ENCODE data around the gene C1QA.

Gene C1QA, protein sequence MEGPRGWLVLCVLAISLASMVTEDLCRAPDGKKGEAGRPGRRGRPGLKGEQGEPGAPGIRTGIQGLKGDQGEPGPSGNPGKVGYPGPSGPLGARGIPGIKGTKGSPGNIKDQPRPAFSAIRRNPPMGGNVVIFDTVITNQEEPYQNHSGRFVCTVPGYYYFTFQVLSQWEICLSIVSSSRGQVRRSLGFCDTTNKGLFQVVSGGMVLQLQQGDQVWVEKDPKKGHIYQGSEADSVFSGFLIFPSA

DNA sequence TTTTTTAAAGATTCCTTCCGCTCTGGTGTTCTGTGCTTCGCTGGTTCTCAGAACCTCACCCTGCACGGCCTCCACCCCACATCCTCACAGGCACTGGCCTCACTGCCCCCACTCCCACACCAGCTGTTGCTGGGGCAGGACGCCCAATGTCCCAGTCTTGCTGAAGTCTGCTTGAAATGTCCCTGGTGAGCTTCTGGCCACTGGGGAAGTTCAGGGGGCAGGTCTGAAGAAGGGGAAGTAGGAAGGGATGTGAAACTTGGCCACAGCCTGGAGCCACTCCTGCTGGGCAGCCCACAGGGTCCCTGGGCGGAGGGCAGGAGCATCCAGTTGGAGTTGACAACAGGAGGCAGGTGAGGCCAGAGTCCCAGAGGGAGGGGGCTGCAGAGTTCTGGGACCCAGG is at the start of gene C1QA:
Gene C1QA (plus strand): TSS at position 276 of the 400 bp plus-strand sequence. CDS start 989 bp downstream, outside the sequence.
- DNase-seq (ENCODE audit: low spot score) = no peak

DNA sequence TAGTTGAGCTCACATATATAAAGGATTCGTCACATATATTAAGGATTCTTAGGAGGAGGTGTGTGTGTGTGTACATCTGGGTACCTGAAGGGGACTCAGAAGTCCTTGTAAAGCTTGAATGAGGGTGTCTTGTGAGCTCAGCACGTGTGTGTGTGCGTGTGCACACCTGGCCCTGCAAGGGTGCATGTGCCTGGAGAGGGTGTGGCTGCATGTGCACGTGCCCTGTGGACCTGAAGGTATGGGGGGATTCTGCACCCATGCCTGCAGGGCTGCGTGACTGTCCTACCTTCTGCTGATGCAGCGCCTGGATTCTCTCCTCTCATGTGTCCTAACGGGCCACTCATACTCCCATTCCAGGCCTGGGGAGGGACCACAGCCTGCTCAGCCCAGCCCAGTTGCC is 49.2 kb upstream of the C1QA start:
- no peak for DNase-seq (ENCODE audit: low spot score)

DNA sequence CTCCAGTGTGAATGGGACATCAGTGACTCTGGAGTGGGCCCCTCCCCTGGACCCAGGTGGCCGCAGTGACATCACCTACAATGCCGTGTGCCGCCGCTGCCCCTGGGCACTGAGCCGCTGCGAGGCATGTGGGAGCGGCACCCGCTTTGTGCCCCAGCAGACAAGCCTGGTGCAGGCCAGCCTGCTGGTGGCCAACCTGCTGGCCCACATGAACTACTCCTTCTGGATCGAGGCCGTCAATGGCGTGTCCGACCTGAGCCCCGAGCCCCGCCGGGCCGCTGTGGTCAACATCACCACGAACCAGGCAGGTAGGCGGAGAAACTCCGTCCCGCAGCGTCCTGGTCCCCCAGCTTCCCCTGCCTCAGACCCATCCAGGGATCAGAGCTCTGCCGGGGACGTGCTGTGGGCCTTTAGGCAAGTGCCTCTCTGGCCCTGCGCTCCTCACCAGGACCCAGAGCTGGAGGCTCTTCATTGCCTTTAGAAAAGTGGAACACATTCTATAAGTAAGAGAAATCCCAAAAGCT is 47.5 kb upstream of the C1QA start:
- no peak for DNase-seq (ENCODE audit: low spot score)

DNA sequence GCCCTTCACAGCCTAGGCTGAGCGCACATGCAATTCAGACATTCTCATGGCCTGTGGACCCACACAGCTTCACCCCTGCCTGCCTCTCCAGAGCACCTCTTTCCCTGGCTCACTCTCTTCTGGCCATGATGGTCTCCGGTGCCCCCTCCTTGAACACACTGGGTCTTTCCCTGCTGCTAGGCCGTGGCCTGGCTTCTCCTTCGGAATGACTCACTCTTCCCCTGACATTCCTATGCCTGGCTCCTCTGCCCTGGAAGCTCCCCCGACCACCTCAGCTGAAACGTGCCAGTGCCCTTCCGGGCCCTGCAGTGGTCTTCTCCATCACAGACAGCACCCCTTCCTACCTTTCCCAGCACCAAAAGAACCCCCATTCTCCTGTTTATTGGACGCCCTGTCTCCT is 44.9 kb upstream of the C1QA start:
- DNase-seq (ENCODE audit: low spot score) = no peak

DNA sequence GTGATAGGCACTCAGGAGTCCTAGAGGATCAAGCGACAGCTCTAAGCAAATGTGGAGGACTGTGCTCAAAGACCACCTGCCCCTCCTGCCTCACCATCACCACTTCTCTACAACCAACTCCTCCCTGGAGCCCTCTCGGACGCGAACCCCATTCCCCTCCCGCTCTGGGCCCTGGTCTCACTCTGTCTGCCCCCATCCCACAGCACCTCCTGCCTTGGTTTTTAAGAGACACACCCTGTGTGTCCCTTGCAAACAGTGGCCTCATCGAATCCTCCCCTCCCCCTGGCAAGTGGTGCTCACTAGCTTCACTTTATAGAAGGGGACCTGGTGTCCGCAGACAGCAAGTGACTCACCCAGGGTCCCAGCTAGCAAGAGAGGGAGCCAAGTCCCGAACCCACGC is 44.4 kb upstream of the C1QA start:
- DNase-seq (ENCODE audit: low spot score) = no peak

DNA sequence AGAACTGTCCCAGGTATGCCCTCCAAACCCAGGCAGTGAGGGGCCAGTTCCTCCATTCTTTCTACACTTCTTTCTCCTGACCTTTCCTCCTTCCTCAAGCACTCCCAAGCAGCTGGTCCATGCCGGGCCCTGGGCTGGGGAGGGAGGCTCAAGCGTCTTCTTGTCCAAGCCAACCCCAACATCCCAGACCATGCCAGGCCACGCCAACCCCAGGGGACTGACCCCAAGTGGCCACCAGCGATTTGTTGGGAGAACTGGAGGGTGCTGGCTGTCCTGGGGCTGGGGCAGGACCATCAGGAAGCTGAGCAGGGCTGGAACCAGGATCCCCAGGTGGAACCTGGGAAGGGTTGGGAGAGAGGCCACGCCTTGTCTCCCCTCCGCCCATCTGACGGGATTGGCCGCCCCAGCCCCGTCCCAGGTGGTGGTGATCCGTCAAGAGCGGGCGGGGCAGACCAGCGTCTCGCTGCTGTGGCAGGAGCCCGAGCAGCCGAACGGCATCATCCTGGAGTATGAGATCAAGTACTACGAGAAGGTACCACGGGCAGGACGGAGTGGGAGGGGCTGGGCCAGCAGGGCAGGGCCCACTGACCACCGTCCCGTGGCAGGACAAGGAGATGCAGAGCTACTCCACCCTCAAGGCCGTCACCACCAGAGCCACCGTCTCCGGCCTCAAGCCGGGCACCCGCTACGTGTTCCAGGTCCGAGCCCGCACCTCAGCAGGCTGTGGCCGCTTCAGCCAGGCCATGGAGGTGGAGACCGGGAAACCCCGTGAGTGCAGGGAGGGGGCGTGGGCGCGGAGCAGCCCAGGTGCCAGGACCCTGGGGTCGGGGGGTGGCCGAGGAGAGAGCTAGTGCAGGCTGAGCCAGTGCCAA is 43.3 kb upstream of the C1QA start:
- DNase-seq (ENCODE audit: low spot score) = no peak

DNA sequence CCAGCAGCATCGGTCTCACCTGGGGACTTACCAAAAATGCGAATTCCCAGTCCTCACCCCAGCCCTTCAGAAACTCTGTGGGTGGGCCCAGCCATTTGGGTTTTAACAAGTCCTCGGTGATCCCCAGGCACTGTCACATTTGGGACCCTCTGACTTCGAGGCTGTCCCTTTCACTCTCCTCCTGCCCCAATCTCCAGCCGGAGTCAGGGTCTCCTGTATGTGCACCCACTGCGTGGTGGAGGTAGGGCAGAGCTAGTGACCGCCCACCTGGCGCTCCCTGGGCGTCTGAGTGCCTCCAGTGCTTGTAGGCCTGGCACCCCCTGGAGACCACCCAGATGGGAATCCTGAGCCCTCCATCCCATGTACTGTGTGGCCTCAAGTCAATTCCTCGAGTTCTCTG is 42.0 kb upstream of the C1QA start:
- DNase-seq (ENCODE audit: low spot score) = no peak

DNA sequence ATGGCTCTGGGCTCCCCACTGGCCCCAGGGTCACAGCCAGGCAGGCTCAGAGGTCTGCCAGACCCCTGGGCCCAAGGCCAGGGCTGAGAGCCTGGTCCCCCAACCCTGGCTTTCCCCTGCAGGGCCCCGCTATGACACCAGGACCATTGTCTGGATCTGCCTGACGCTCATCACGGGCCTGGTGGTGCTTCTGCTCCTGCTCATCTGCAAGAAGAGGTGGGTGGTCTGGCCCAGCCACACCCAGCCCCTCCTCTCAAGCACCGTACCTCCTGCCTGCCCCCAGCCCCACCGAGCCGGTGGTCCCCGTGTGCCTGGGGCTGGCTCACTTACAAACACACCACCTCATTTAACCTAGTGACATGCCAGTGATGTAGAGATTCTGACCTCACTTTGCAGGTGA is 41.3 kb upstream of the C1QA start:
- no peak for DNase-seq (ENCODE audit: low spot score)

DNA sequence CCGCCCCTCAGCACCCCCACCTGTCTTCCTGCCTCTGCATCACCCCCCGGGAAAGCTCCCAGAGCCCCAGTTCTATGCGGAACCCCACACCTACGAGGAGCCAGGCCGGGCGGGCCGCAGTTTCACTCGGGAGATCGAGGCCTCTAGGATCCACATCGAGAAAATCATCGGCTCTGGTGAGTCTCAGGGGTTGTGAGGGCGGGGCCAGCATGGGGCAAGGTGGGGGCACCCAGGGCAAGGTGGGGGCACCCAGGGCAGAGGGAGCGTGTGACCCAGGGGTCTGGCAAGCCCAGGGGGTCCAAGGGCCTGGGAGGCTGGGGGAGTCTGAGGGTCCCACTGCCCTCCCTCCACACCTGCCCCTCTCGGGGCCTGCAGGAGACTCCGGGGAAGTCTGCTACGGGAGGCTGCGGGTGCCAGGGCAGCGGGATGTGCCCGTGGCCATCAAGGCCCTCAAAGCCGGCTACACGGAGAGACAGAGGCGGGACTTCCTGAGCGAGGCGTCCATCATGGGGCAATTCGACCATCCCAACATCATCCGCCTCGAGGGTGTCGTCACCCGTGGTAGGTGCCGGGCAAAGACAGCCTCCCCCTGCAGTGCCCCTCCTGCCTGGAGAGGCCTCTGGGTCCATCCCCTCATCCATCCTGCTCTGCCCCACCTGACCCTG is 39.0 kb upstream of the C1QA start:
- no peak for DNase-seq (ENCODE audit: low spot score)

DNA sequence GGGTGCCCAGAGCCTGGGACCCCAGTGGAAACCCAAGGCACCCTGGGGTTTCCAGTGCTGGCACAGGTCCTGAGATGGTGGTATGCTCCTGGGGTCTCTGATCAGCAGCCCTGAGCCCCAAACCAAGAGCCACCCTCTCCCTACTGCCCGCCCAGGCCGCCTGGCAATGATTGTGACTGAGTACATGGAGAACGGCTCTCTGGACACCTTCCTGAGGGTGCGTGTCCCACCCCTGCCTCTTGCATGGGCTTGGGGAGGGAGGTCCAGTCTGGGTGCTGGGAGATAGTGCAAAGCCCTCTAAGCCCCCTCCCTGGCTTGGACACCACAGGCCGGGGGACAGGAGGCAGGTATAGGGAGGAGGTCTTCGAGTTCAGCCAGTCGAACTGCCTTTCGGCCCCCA is 38.4 kb upstream of the C1QA start:
- DNase-seq (ENCODE audit: low spot score) = no peak

DNA sequence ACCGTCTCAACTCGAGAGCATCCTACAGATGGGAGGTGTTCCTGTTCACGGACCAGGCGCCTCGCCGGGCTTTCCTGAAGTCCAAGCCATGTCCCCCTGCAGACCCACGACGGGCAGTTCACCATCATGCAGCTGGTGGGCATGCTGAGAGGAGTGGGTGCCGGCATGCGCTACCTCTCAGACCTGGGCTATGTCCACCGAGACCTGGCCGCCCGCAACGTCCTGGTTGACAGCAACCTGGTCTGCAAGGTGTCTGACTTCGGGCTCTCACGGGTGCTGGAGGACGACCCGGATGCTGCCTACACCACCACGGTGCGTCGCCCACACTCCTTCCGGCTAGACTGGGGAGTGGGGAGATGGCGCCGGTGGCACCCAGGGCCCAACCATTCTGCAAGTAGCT is 37.7 kb upstream of the C1QA start:
- no peak for DNase-seq (ENCODE audit: low spot score)

DNA sequence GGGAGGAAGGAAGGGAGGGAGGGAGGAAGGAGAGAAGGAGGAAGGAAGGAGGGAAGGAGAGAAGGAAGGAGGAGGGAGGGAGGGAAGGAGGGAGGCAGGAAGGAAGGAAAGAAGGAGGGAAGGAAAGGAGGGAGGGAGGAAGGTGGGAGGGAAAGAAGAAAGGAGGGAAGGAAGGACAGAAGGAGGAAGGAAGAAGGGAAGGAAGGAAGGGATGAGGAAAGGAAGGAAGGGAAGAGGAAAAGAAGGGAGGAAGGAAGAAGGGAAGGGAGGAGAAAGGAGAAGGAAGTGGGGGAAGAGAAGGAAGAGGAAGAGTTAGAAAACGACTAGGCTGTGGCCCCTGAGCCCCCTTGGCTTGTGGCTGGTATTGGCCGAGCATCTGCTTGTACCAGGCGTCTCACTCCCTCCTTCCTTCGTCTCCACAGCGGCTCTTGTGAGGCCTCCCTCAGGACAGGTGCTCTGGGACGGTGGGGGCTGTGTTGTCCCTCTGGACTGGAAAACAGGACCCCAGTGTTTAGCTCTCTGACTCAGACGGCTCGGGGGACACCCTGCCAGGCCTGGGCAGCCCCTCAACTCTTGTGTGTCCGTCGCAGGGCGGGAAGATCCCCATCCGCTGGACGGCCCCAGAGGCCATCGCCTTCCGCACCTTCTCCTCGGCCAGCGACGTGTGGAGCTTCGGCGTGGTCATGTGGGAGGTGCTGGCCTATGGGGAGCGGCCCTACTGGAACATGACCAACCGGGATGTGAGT is 36.2 kb upstream of the C1QA start:
- no peak for DNase-seq (ENCODE audit: low spot score)

DNA sequence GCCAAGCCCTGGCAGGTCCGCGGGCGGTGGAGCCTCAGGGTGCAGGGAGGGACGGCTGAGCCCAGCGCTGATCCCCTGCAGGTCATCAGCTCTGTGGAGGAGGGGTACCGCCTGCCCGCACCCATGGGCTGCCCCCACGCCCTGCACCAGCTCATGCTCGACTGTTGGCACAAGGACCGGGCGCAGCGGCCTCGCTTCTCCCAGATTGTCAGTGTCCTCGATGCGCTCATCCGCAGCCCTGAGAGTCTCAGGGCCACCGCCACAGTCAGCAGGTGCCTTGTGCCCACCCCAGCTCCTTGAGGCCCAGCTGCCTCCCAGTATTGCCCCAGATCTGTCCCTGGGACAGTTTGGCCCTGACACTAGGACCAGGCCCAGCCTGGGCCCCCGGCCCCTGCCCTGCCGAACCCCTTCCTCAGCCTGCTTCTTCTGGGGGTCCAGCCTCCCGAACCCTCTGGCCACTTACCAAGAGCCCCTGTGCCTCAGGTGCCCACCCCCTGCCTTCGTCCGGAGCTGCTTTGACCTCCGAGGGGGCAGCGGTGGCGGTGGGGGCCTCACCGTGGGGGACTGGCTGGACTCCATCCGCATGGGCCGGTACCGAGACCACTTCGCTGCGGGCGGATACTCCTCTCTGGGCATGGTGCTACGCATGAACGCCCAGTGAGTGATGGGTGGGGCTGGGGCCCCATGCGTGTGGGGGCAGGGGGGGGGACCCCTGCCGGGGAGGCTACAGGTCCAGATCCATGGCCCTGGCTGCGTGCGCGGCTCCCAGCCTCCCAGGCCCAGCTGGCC is 35.4 kb upstream of the C1QA start:
- DNase-seq (ENCODE audit: low spot score) = no peak

DNA sequence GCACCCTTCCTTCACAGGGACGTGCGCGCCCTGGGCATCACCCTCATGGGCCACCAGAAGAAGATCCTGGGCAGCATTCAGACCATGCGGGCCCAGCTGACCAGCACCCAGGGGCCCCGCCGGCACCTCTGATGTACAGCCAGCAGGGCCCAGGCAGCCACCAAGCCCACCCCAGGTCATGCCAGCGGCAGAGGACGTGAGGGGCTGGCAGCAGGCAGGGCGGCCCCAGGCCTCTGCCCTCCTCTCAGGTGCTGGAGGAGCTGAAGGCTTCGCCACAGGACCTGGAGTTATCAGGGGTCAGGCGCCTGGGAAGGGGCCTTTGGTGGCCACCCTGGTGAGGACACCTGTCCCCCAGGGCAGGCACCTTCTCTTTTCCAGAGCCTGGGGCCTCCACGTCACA is 34.8 kb upstream of the C1QA start:
- DNase-seq (ENCODE audit: low spot score) = no peak

DNA sequence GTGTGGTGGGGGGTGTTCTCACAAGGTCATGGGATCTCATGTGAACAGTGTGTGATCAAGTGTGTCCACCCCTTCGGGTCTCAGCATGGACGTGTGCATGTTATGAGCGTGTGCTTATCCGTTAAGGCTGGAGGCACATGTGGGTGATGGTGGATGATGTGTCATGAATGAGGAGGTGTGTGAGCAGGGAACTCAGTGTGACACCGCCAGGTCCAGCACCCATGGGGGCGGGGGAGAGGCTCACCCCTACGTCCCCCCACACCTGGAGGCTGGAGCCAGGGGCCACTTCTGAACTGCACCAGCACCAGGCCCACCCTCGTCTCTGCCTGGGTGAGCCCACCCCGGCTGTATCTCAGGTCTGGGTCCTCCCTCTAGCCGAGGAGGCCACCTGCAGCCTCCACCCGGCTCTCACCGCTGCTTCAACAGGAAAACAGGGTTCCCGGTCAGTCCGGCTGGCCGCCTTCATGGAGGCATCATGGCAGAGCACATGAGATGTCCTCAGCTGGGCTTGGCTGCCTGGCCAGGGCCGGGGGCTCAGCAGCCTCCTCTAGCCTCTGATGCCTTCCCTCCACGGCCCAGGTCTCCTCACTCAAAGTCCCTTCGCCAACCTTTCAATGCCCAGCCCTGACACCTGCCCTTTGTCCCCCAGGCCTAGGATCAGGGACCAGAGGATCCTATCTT is 34.2 kb upstream of the C1QA start:
- no peak for DNase-seq (ENCODE audit: low spot score)

DNA sequence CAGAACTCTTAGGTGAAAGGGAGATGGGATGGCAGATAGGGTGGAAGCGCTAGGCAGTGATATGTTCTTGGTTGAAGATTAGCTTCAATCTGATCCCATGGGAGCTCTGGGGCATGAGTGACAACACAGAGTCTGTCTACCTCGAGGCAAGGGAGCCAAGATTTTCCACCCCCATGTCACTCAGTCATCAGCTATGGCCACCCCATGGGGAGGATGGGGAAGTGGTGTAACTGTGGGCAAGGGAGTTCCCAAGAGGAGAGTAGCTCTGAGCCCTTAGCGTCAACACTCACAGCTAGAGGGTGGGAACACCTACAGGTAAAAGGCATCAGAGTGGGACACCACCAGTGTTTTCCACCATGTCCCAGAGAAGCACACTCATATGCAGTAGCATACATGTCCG is 30.3 kb upstream of the C1QA start:
- peak; percentile 37 for DNase-seq (ENCODE audit: low spot score)

DNA sequence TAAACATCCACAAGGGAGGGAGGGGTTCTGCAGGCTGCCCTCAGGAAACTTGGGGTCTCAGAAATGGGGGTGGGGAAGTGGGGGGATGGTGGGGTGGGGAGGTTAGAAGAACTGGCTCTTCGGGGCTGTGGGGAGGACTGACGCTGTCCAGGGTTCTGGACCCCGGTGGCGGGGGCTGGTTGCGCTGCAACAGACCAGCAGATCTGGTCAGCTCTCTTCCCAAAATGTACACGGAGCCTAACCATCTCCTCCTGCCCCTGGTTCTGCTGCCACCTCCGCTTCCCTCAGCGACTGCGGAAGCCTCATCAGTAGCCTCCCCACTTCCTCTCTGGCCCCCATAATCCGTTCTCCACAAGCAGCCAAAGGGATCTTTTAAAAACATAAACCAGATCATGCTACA is 29.3 kb upstream of the C1QA start:
- DNase-seq (ENCODE audit: low spot score) = no peak

DNA sequence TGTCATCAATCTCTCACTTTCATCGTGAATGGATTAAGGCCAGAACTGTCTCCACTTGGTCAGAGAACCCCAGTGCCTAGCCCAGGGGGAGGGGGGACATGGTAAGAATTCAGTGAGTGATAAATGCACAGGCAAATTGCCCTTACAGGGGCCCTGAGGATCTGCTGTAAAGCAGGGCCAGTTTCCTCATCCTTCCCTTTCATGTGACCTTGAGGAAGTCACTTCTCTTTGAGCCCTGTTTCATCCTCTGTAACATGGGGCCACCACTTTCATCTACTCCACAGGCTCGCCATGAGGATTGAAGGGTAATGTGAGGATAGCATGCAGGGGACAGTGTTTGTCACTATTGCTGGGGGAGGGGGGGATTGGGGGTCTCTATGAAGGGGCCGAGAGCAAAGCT is 28.1 kb upstream of the C1QA start:
- DNase-seq (ENCODE audit: low spot score) = no peak

DNA sequence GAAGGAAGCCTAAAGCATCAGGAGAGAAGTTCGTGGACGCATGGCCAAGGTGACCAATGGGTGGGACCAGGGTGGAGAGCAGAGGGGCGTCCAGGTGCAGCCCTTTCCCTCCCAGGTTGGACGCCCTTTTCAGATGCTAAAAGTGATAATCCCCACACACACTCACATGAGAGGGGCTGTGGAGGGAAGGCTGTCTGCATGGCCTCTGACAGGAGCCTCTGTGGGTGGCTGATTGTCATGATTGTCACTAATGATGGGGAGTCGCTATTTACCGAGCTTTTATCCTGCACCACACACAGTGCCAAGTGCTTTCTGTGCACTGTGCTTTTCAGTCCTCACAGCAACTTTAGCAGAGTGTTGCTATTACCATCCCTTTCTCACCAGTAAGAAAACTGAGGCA is 27.1 kb upstream of the C1QA start:
- DNase-seq (ENCODE audit: low spot score) = no peak

DNA sequence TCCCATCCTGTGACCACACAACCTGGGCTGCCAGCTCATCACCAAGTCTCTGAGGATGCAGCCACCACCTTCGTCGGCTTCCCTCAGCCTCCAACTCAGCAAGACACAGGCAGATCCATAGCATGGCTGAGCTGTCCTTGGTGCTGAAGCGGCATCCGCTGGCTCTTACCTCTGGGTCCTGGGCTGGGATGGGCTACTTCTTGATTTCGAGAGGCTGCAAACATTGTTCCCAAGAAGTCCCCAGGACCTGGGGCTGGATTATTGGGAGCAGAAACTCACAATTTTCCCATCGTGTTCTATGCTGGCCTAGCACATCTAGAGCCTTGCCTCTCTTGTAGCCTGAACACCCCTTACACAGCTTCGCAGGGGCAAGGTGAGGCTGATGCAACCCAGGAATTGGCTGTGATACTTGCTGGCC is 24.9 kb upstream of the C1QA start:
- peak; percentile 61 for DNase-seq (ENCODE audit: low spot score)

Data from kidney tubule cell (primary cell).